ENCODE data around the gene TXNRD1.
"Not testable (repeated sequence)": the region's sequence is repeated elsewhere in the genome, so short reads cannot be mapped to it uniquely, and the experiment has no call there.

Gene TXNRD1

GRCh38 chr12:104329707-104330532 lies 114.3 kb downstream of the TXNRD1 start:
- no peak for DNase-seq

GRCh38 chr12:104331376-104331775 lies 115.8 kb downstream of the TXNRD1 start:
- no peak for DNase-seq

- not testable (repeated sequence) for DNase-seq
Observed at GRCh38 chr12:104332273-104332672, 116.7 kb downstream of the TXNRD1 start.

GRCh38 chr12:104333692-104334255 lies 118.2 kb downstream of the TXNRD1 start:
- no peak for DNase-seq

- DNase-seq: no peak
Observed at GRCh38 chr12:104334581-104334980, 119.0 kb downstream of the TXNRD1 start.

- no peak for DNase-seq
Observed at GRCh38 chr12:104336115-104336514, 120.5 kb downstream of the TXNRD1 start.

GRCh38 chr12:104337030-104337558 lies 121.5 kb downstream of the TXNRD1 start:
- no peak for DNase-seq

GRCh38 chr12:104339663-104340062 lies 124.1 kb downstream of the TXNRD1 start:
- DNase-seq: no peak

GRCh38 chr12:104340177-104340576 lies 124.6 kb downstream of the TXNRD1 start:
- no peak for DNase-seq

GRCh38 chr12:104340925-104341611 lies 125.5 kb downstream of the TXNRD1 start:
- no peak for DNase-seq

- DNase-seq: no peak
Observed at GRCh38 chr12:104342147-104342546, 126.6 kb downstream of the TXNRD1 start.

- DNase-seq: no peak
Observed at GRCh38 chr12:104342635-104343249, 127.2 kb downstream of the TXNRD1 start.

GRCh38 chr12:104344682-104345081 lies 129.1 kb downstream of the TXNRD1 start:
- no peak for DNase-seq

GRCh38 chr12:104345234-104346066 lies 129.9 kb downstream of the TXNRD1 start:
- DNase-seq: no peak

GRCh38 chr12:104347374-104348075 lies 131.9 kb downstream of the TXNRD1 start:
- no peak for DNase-seq

- DNase-seq: no peak
Observed at GRCh38 chr12:104348283-104348993, 132.9 kb downstream of the TXNRD1 start.

- no peak for DNase-seq
Observed at GRCh38 chr12:104348994-104349494, 133.5 kb downstream of the TXNRD1 start.

GRCh38 chr12:104350211-104351056 lies 134.9 kb downstream of the TXNRD1 start:
- DNase-seq: no peak

Measured in activated T-cell treated with anti-CD3 and anti-CD28 coated beads for 4 hours (primary cell).